ENCODE measurements around the gene B4GALT5.
"Not testable (repeated sequence)": the region's sequence is repeated elsewhere in the genome, so short reads cannot be mapped to it uniquely, and the experiment has no call there.

The B4GALT5 gene

GRCh38 chr20:49624988-49625387 lies 88.7 kb downstream of the B4GALT5 start:
- DNase-seq = not testable (repeated sequence)

DNA sequence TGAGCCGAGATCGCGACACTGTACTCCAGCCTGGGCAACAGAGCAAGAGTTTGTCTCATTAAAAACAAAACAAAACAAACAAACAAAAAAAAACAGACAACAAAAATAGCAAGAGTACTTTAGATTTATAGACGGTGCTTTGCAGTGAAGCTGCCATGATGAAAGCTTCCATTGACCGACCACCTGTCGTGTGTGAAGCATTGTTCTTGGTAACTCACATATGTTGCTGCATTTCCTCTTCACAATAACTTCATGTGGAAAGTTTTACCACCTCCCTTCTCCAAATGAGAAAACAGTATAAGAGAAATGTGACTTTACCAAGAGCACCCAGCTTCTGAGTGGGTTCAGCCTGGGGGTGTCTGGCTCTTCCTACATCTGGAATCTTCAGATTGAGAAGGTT lies 89.4 kb downstream of the B4GALT5 start:
- no peak for DNase-seq

DNA sequence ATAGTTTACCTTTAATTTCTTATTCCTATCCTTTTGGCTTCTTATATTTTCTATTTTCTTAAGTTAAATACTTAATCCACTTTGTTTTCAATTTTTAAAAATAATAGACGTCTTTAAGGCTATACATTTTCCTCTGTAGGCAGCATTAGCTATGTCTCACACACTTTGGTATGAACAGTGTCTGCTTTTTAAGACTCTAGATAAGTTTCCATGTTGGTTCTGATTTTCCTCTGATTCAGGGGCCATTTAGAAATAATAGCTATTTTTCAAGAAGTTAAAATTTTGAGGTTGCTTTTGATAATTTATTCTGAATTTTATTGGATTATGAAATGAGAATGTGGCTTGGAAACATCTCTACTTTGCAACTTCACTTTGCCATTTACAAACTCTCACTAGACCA lies 91.4 kb downstream of the B4GALT5 start:
- no peak for DNase-seq

DNA sequence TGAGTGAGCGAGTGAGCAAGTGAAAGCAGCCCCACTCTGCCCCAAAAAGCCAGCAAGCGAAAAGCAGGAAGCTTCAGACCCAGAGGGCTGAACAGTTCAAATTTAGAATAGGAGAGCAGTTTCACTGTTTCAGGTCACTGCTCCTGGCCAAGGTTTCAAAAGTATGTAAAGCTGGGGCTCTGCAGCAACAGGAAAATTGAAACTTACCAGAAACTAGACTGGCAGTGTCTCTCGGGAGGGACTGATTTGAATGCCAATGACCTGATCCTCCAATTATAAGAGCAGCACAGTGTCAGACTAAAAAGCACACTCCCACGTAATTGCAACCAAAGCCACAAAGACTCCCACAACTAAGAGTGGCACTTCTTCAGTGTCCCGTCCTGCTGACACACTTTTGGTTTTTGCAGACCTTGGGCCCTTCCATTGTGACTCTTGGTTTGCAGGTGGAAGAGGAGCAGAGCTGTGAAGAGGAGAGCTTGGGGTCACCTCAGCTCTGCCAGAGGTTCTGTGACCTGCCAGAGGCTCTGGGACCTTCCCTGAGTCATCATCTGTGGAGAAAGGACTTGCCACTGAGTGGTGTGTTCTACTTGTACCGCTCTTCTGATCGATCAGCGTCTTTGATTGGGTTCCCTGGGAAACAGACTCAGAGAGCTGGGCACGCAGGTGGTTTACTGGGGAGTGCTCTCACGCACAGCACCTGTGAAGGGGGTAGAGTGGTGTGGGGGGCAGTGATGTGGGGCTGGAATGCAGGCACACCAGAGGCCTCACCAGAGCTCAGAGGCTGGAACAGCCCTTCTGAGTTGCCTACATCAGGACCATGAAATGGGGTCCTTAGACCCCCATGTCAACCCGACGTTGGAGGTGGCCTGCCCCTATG lies 93.1 kb downstream of the B4GALT5 start:
- no peak for DNase-seq

GRCh38 chr20:49619113-49620048 lies 94.3 kb downstream of the B4GALT5 start:
- no peak for DNase-seq

DNA sequence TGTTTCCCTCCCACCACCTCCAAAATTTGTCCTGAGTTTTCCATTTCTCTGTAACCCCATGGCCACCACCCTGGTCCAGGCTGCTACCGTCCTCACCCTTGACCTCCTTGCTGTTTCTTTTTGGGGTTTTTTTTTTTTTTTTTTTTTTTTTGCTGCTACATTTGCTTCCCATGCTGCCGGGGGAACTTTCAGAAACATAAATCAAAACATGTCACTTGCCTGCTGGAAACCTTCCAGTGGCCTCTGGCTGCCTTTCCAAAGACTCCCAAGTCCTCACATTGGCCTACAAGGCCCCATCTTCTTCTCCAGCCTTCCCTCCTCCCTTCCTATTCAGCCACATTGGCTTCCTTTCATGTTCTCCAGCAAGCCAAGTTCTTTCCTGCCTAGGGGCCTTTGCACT lies 95.4 kb downstream of the B4GALT5 start:
- DNase-seq = no peak

- DNase-seq = not testable (repeated sequence)
Measured at GRCh38 chr20:49617394-49617793, 96.3 kb downstream of the B4GALT5 start.

- no peak for DNase-seq
Measured at GRCh38 chr20:49616154-49617007, 97.3 kb downstream of the B4GALT5 start.

- DNase-seq = no peak
Measured at GRCh38 chr20:49615401-49616153, 98.1 kb downstream of the B4GALT5 start.

DNA sequence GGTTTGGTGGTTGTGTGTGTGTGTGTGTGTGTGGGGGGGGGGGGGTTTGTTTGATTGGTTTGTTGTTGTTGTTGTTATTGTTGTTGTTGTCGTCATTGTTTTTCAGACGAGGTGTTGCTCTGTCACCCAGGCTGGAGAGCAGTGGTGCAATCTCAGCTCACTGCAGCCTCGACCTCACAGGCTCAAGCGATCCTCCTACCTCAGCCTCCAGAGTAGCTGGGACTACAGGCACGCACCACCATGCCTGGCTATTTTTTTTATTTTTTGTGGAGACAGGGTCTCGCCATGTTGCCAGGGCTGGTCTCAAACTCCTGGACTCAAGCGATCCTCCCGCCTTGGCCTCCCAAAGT lies 98.7 kb downstream of the B4GALT5 start:
- not testable (repeated sequence) for DNase-seq

DNA sequence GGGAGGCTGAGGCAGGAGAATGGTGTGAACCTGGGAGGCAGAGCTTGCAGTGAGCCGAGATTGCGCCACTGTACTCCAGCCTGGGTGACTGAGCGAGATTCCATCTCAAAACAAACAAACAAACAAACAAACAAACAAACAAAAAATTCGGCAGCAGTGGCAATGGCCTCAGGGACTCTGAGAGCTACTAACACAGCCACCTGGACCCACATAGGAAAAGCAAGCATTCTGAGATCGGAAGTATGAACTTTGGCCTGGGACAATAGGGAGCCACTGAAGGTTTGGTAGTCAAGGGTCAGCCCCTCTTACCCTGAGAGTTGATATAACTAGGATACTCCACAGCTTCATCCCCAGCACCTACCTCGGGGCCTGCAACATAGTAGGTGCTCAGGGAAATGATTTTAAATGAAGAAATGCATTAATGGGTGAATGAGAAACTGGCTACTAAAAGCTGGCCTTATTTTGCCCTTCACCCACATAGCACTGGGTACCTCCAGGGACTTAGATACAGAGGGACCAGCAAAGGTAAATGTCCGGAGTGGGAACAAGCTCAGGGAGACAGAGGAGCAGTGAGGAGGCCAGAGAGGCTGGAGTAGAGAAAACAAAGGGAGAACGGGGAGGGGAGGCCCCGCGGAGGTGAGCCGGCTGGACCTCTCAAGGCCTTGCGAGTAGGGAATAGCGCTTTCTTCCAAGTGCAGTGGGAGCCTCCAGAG lies 99.2 kb downstream of the B4GALT5 start:
- no peak for DNase-seq

- DNase-seq = no peak
Measured at GRCh38 chr20:49612127-49612738, 101.4 kb downstream of the B4GALT5 start.

DNA sequence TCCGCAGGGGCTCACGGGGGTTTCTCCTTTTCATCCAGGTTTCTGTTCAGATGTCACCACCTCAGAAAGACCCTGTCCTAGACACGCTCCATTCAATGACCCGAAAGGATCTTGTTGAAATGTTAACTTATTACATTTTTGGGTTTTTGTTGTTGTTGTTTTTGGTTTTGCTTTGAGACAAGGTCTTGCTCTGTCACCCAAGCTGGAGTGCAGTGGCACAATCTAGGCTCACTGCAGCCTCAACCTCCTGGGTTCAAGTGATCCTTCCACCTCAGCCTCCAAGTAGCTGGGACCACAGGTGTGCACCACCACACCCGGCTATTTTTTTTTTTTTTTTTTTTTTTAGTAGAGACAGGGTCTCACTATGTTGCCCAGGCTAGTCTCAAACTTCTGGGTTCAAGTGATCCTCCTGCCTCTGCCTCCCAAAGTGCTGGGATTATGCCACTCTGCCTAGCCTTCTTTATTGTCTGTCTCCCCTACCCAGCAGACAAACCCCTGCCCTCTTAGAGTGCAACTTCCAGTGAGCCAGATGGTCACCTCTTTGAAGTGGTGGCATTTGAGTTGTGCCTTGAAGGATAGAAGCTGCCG lies 102.0 kb downstream of the B4GALT5 start:
- not testable (repeated sequence) for DNase-seq

- peak; percentile 89 for DNase-seq
Measured at GRCh38 chr20:49610691-49611538, 102.8 kb downstream of the B4GALT5 start.

DNA sequence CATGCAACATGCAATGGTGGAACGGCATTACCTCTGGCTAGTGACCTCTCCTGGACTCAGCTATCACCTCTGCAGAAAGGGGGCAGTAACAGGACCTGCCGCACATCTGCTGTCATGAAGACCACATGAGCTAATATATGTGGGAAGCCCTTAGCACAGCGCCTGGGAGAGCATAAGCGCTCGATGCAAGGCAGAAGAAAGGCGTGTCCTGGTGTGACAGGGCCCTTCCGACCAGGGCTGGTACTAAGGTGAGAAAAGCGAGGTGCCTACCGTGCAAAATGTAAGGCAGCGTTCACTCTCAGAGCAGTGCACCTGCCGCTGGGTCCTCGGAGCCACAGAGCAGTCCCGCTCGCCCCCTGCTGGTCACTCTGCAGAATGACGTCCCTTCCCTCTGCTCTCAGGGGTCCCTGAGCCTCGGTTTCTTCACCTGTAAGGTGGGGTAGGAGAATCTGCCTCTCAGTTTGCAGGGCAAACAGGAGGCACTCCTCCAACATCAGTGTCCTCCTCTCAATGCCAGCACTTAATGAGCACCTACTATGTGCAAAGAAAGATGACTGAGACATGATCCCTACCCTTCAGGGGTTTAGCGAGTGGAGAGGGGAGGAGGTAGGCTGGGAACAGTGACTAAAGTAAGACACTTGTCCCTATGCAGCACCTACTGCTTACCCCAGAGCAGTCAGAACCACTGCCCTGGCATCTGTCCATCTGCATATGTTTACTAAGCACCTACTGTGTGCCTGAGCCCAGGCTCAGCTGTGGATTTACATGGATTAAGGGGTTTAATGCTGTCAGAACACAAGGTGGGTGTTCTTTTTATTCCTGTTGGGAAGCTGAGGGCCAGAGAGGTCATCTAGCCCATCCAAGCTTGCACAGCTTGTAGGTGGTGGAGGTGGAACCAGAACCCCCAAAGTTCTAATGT lies 104.7 kb downstream of the B4GALT5 start:
- DNase-seq = peak; percentile 87

- no peak for DNase-seq
Measured at GRCh38 chr20:49607568-49607967, 106.1 kb downstream of the B4GALT5 start.

- DNase-seq = peak; percentile 82
Measured at GRCh38 chr20:49603209-49603627, 110.5 kb downstream of the B4GALT5 start.
